HG02884 (cell line): Measurements from ENCODE around the gene CETP.
"Not testable (repeated sequence)": the region's sequence is repeated elsewhere in the genome, so short reads cannot be mapped to it uniquely, and the experiment has no call there.

ENCODE experiments used
- ATAC-seq: cut with Tn5 transposase; IDR thresholded peaks from one replicate; pipeline ENCODE4 v1.9.1; 2021; ENCODE audit warnings: mild to moderate bottlenecking, moderate library complexity; ENCODE audit not compliant: unreplicated experiment

The CETP gene

GRCh38 chr16:56997264-56997663, 35.5 kb downstream of the CETP start:
- no peak for ATAC-seq

GRCh38 chr16:56997931-56998330, 36.2 kb downstream of the CETP start:
- ATAC-seq, result no peak

- ATAC-seq, result no peak
Measured at GRCh38 chr16:56998352-56998751, 36.6 kb downstream of the CETP start.

- ATAC-seq, result no peak
Measured at GRCh38 chr16:56998861-56999260, 37.1 kb downstream of the CETP start.

- no peak for ATAC-seq
Measured at GRCh38 chr16:56999409-57000270, 37.9 kb downstream of the CETP start.

- ATAC-seq, result no peak
Measured at GRCh38 chr16:57000271-57001025, 38.7 kb downstream of the CETP start.

GRCh38 chr16:57001026-57001679, 39.4 kb downstream of the CETP start:
- no peak for ATAC-seq

- ATAC-seq, result no peak
Measured at GRCh38 chr16:57003439-57004386, 42.0 kb downstream of the CETP start.

- ATAC-seq, result no peak
Measured at GRCh38 chr16:57004387-57005250, 42.9 kb downstream of the CETP start.

- not testable (repeated sequence) for ATAC-seq
Measured at GRCh38 chr16:57005597-57005996, 43.8 kb downstream of the CETP start.

- ATAC-seq, result no peak
Measured at GRCh38 chr16:57007050-57007449, 45.3 kb downstream of the CETP start.

GRCh38 chr16:57007530-57007929, 45.8 kb downstream of the CETP start:
- no peak for ATAC-seq

GRCh38 chr16:57008440-57008839, 46.7 kb downstream of the CETP start:
- no peak for ATAC-seq

- no peak for ATAC-seq
Measured at GRCh38 chr16:57009643-57010170, 48.0 kb downstream of the CETP start.

- no peak for ATAC-seq
Measured at GRCh38 chr16:57012353-57012752, 50.6 kb downstream of the CETP start.

GRCh38 chr16:57013229-57013628, 51.5 kb downstream of the CETP start:
- no peak for ATAC-seq

GRCh38 chr16:57013902-57014301, 52.2 kb downstream of the CETP start:
- no peak for ATAC-seq

- ATAC-seq, result no peak
Measured at GRCh38 chr16:57016301-57016700, 54.6 kb downstream of the CETP start.

- ATAC-seq, result no peak
Measured at GRCh38 chr16:57016831-57017230, 55.1 kb downstream of the CETP start.
